Measurements from ENCODE around the gene ASNSD1. TPM values are rescaled to one million over a fixed set of nuclear protein-coding genes. Genes with fewer than 3 reads are reported as not detected.

Gene ASNSD1
- total RNA-seq, 1 experiment from 2014 or later, result 33.7 TPM

GRCh38 chr2:189629531-189630453 is 31.5 kb upstream of the ASNSD1 start:
- Histone ChIP-seq H3K9me2 (replicated peaks; ENCODE audit: low read length) (no peaks in the 10 kb centered on the region), H2AFZ (ENCODE audit: low read length) (no peak overlapping the region), H3K4me3 (ENCODE audit: low read length) (no peak overlapping the region), H3K4me2 (ENCODE audit: low read length) (no peak overlapping the region), H3F3A (ENCODE audit: low read length, unreplicated experiment) (no peaks in the 10 kb centered on the region), H3K9ac (ENCODE audit: low read length) (no peak overlapping the region), H3K27ac (ENCODE audit: low read length) (no peak overlapping the region), H3K27me3 (ENCODE audit: low read length) (no peaks in the 10 kb centered on the region), H3K4me1 (ENCODE audit: insufficient read depth, low read length) (peaks cover 7% of the 10 kb centered on the region), H3K36me3 (ENCODE audit: low read depth, low read length) (no peaks in the 10 kb centered on the region), H3K79me2 (ENCODE audit: low read length) (no peaks in the 10 kb centered on the region), H3K9me3 (ENCODE audit: low read length) (no peaks in the 10 kb centered on the region), H4K20me1 (ENCODE audit: low read length) (no peaks in the 10 kb centered on the region)
- DNase-seq, result no peak
- intact Hi-C loops (cut with micrococcal nuclease), result loop anchor here (5.0 kb wide), 1 partner anchor 72 kb away; no protein-coding TSS in a partner anchor
- BruUV-seq (replicated peaks), result no TSS peak
- ATAC-seq, result no peak
- POLR2A ChIA-PET (ENCODE audit: unreplicated experiment), result no interaction called here
- TF ChIP-seq EZH2phosphoT487 (IDR thresholded peaks at IDR 0.05; ENCODE audit: borderline replicate concordance, low read length) (no peak), CTCF (conservative IDR thresholded peaks at IDR 0.05; ENCODE audit: low read depth, low read length) (no peak), EZH2 (IDR thresholded peaks at IDR 0.05; ENCODE audit: low read length, unreplicated experiment) (no peak)
- CTCF ChIA-PET, result interaction anchor here (0.6 kb wide), 1 partner anchor 164 kb away, joined by 3 read pairs; no protein-coding TSS in a partner anchor

GRCh38 chr2:189631849-189632248 is 29.4 kb upstream of the ASNSD1 start:
- DNase-seq, result no peak
- Histone ChIP-seq H3K4me1 (ENCODE audit: insufficient read depth, low read length) (no peaks in the 10 kb centered on the region), H3F3A (ENCODE audit: low read length, unreplicated experiment) (no peaks in the 10 kb centered on the region), H3K9me3 (ENCODE audit: low read length) (no peaks in the 10 kb centered on the region), H2AFZ (ENCODE audit: low read length) (no peak overlapping the region), H3K4me2 (ENCODE audit: low read length) (no peak overlapping the region), H3K27ac (ENCODE audit: low read length) (no peak overlapping the region), H4K20me1 (ENCODE audit: low read length) (no peaks in the 10 kb centered on the region), H3K27me3 (ENCODE audit: low read length) (no peaks in the 10 kb centered on the region), H3K79me2 (ENCODE audit: low read length) (no peaks in the 10 kb centered on the region), H3K9ac (ENCODE audit: low read length) (no peak overlapping the region), H3K36me3 (ENCODE audit: low read depth, low read length) (no peaks in the 10 kb centered on the region), H3K4me3 (ENCODE audit: low read length) (no peak overlapping the region), H3K9me2 (replicated peaks; ENCODE audit: low read length) (no peaks in the 10 kb centered on the region)
- POLR2A ChIA-PET (ENCODE audit: unreplicated experiment), result no interaction called here
- intact Hi-C loops (cut with micrococcal nuclease), result no loop called here
- CTCF ChIA-PET, result no interaction called here
- TF ChIP-seq EZH2 (IDR thresholded peaks at IDR 0.05; ENCODE audit: low read length, unreplicated experiment) (no peak), EZH2phosphoT487 (IDR thresholded peaks at IDR 0.05; ENCODE audit: borderline replicate concordance, low read length) (no peak), CTCF (conservative IDR thresholded peaks at IDR 0.05; ENCODE audit: low read depth, low read length) (no peak)
- no peak for ATAC-seq
- no TSS peak for BruUV-seq (replicated peaks)

- Histone ChIP-seq H3K9me3 (ENCODE audit: low read length) (no peaks in the 10 kb centered on the region), H3K27ac (ENCODE audit: low read length) (no peak overlapping the region), H3K79me2 (ENCODE audit: low read length) (no peaks in the 10 kb centered on the region), H3K4me3 (ENCODE audit: low read length) (no peak overlapping the region), H3K36me3 (ENCODE audit: low read depth, low read length) (no peaks in the 10 kb centered on the region), H3K9me2 (replicated peaks; ENCODE audit: low read length) (no peaks in the 10 kb centered on the region), H3F3A (ENCODE audit: low read length, unreplicated experiment) (no peaks in the 10 kb centered on the region), H3K4me1 (ENCODE audit: insufficient read depth, low read length) (no peaks in the 10 kb centered on the region), H3K9ac (ENCODE audit: low read length) (no peak overlapping the region), H2AFZ (ENCODE audit: low read length) (no peak overlapping the region), H3K27me3 (ENCODE audit: low read length) (no peaks in the 10 kb centered on the region), H4K20me1 (ENCODE audit: low read length) (no peaks in the 10 kb centered on the region), H3K4me2 (ENCODE audit: low read length) (no peak overlapping the region)
- ChIA-PET POLR2A (ENCODE audit: unreplicated experiment) (no interaction called here), CTCF (no interaction called here)
- TF ChIP-seq CTCF (conservative IDR thresholded peaks at IDR 0.05; ENCODE audit: low read depth, low read length) (peak; percentile 74), EZH2phosphoT487 (IDR thresholded peaks at IDR 0.05; ENCODE audit: borderline replicate concordance, low read length) (no peak)
- peak; percentile 49 for DNase-seq
- intact Hi-C loops (cut with micrococcal nuclease), result loop anchor here (1.0 kb wide), 1 partner anchor 167 kb away; no protein-coding TSS in a partner anchor
- no TSS peak for BruUV-seq (replicated peaks)
- peak; percentile 50 for ATAC-seq
Measured at GRCh38 chr2:189633392-189633811, 27.9 kb upstream of the ASNSD1 start.
